Prostate gland (tissue), 2 donors: ENCODE data around the gene LTB.
A peak's percentile ranks its signal among the peaks of the same experiment; 100 is the strongest.

Source experiments
- POLR2AphosphoS5 ChIP-seq: sonication (generic); formaldehyde crosslinking; IDR thresholded peaks from one replicate; pipeline ENCODE4 v1.6.1; 2017; ENCODE audit warnings: antibody characterized with exemption
- TF ChIP-seq, protein P1 (sequence below), 4 experiments: fragments of 200-600 bp in 2 of 4; fragments of 450-650 bp in 2 of 4; sonication (generic) in 2 of 4; IDR thresholded peaks; 1 replicate in 3 of 4; 2 replicates in 1 of 4; pipeline ENCODE4 v1.5.1; 2016 to 2019; ENCODE audit warnings: antibody characterized with exemption in 4 of 4, mild to moderate bottlenecking in 2 of 4, moderate library complexity in 2 of 4

DNA sequence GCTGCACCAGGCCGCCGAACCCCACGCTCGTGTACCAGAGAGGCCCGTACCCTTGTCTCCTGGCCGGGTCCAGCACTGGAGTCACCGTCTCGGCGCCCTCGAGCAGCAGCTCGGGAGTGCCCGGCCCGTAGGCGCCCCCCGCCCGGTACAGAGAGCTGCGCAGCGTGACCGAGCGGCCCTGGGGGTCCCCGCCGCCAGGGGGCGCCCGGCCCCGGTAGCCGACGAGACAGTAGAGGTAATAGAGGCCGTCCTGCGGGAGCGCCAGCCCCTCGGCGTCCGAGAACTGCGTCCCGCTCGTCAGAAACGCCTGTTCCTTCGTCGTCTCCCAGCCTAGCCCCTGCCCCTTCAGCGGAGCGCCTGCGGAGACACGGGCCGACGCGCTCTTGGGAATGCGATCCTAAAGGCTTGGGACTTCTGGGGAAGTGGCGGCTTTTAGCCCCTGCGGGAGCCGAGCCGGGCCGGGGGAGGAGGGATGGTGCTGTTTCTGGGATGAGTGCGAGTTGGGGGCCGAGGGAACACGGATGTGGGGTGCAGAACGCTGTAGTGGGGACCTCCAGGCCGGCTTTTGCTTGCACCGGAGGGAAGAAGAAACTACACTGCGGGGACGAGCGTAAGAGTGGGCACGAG is 1.3 kb downstream of the LTB start:
- peak; percentile 61 for TF ChIP-seq POLR2AphosphoS5
- TF ChIP-seq, protein P1, sequence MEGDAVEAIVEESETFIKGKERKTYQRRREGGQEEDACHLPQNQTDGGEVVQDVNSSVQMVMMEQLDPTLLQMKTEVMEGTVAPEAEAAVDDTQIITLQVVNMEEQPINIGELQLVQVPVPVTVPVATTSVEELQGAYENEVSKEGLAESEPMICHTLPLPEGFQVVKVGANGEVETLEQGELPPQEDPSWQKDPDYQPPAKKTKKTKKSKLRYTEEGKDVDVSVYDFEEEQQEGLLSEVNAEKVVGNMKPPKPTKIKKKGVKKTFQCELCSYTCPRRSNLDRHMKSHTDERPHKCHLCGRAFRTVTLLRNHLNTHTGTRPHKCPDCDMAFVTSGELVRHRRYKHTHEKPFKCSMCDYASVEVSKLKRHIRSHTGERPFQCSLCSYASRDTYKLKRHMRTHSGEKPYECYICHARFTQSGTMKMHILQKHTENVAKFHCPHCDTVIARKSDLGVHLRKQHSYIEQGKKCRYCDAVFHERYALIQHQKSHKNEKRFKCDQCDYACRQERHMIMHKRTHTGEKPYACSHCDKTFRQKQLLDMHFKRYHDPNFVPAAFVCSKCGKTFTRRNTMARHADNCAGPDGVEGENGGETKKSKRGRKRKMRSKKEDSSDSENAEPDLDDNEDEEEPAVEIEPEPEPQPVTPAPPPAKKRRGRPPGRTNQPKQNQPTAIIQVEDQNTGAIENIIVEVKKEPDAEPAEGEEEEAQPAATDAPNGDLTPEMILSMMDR (IDR thresholded peaks at IDR 0.05), result peak; percentile 92 to 98 (median 96)
